DOHH2 (cell line): ENCODE measurements around the gene FSTL1.

ENCODE experiments used
- H3F3A ChIP-seq: fragments of 200-600 bp; sonication (generic), shearing (Covaris generic); 2 replicates; pipeline ENCODE4 v1.6.0; 2016; ENCODE audit warnings: antibody characterized with exemption, mild to moderate bottlenecking; ENCODE audit not compliant: control insufficient read depth, insufficient read depth
- H3K27ac ChIP-seq: fragments of 200-600 bp; sonication (generic); 2 replicates; pipeline ENCODE4 v1.5.1; 2014; ENCODE audit warnings: low read depth, mild to moderate bottlenecking, low read length, moderate library complexity
- H3K27me3 ChIP-seq: fragments of 200-600 bp; sonication (generic); 2 replicates; pipeline ENCODE4 v1.6.1; 2014; ENCODE audit warnings: mild to moderate bottlenecking, low read length, mixed read lengths; ENCODE audit not compliant: control insufficient read depth
- H3K36me3 ChIP-seq: fragments of 200-600 bp; sonication (generic); 2 replicates; pipeline ENCODE4 v1.6.1; 2014; ENCODE audit warnings: mild to moderate bottlenecking, low read length, moderate library complexity, mixed read lengths; ENCODE audit not compliant: control insufficient read depth
- H3K4me1 ChIP-seq: fragments of 200-600 bp; sonication (generic); 2 replicates; pipeline ENCODE4 v1.6.1; 2014; ENCODE audit warnings: mild to moderate bottlenecking, low read length, mixed read lengths; ENCODE audit not compliant: control insufficient read depth
- H3K4me2 ChIP-seq: fragments of 200-600 bp; sonication (generic); 2 replicates; pipeline ENCODE4 v1.6.0; 2014; ENCODE audit warnings: mild to moderate bottlenecking, low read length, moderate library complexity
- H3K4me3 ChIP-seq: fragments of 200-600 bp; sonication (generic); 2 replicates; pipeline ENCODE4 v1.5.1; 2014; ENCODE audit warnings: mild to moderate bottlenecking, low read length, mixed read lengths
- H3K79me2 ChIP-seq: fragments of 200-600 bp; sonication (generic); 2 replicates; pipeline ENCODE4 v1.6.1; 2014; ENCODE audit warnings: mild to moderate bottlenecking, low read length, mixed read lengths; ENCODE audit not compliant: control insufficient read depth
- H3K9me2 ChIP-seq: fragments of 200-600 bp; sonication (generic); replicated peaks from 2 replicates; pipeline ENCODE4 v1.6.1; 2014; ENCODE audit warnings: mild to moderate bottlenecking, low read length, mixed read lengths; ENCODE audit not compliant: control insufficient read depth
- H3K9me3 ChIP-seq: fragments of 200-600 bp; sonication (generic); 2 replicates; pipeline ENCODE4 v1.6.1; 2014; ENCODE audit warnings: antibody characterized with exemption, low read length, mixed read lengths; ENCODE audit not compliant: control insufficient read depth, insufficient read depth
- H4K20me1 ChIP-seq: fragments of 200-600 bp; sonication (generic); 2 replicates; pipeline ENCODE4 v1.6.0; 2014; ENCODE audit warnings: low read depth, mild to moderate bottlenecking, antibody characterized with exemption, low read length, moderate library complexity; ENCODE audit not compliant: control insufficient read depth, insufficient read depth
- CTCF ChIP-seq: fragments of 200-600 bp; sonication (generic); IDR thresholded peaks from one replicate; pipeline ENCODE4 v1.5.1; 2014; ENCODE audit warnings: antibody characterized with exemption, mild to moderate bottlenecking, low read depth, low read length; ENCODE audit not compliant: poor library complexity, severe bottlenecking
- EZH2phosphoT487 ChIP-seq: fragments of 200-600 bp; sonication (generic); IDR thresholded peaks from 2 replicates; pipeline ENCODE4 v1.6.1; 2017; ENCODE audit warnings: borderline replicate concordance, mild to moderate bottlenecking, antibody characterized with exemption, low read length, moderate library complexity, mixed read lengths

The FSTL1 gene

DNA sequence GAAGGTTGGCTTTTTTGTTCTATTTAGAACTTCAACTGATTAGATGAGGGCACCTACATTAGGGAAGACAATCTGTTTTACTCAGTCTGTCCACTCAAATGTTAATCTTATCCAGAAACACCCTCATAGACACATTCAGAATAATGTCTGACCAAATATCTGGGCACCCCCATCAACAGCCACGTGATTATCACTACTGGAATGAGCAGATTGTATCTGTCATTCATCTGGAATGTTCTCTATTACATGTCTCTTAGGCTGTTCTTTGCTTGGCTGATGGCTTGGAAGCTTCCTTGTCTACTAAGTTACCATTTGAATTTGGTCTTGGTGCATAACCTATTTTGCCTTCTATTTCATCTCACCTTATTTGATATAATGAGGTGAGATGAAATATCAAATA is 86.0 kb downstream of the FSTL1 start:
- H3K4me2 ChIP-seq, result no peak overlapping the region
- no peak for TF ChIP-seq CTCF
- no peak for TF ChIP-seq EZH2phosphoT487
- no peaks in the 10 kb centered on the region for H3K4me1 ChIP-seq
- H3K9me3 ChIP-seq, result no peaks in the 10 kb centered on the region
- H4K20me1 ChIP-seq, result no peaks in the 10 kb centered on the region
- H3K9me2 ChIP-seq, result no peaks in the 10 kb centered on the region
- H3K79me2 ChIP-seq, result no peaks in the 10 kb centered on the region
- H3F3A ChIP-seq, result no peaks in the 10 kb centered on the region
- H3K36me3 ChIP-seq, result no peaks in the 10 kb centered on the region
- H3K27ac ChIP-seq, result no peak overlapping the region
- H3K4me3 ChIP-seq, result no peak overlapping the region
- peaks cover 25% of the 10 kb centered on the region for H3K27me3 ChIP-seq

DNA sequence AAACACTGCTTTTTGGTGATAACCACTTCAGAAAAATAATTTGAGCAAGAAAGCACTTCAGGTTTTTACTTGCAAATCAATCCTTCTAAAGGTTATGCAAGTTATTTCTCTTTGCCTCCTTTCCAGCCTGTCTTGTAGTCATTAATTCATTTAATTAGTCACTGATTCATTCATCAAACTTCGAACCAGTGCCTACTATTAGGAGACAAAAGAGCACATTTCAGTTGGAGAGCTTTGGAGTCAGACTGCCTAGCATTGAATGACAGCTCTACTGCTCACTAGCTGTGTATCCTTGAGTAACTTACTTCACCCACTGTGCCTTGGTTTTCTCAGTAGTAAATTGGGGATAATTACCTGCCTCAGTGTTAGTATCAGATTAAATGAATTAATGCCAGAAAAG is 86.7 kb downstream of the FSTL1 start:
- Histone ChIP-seq H3K4me1 (no peaks in the 10 kb centered on the region), H4K20me1 (no peaks in the 10 kb centered on the region)
- no peak for TF ChIP-seq CTCF
- no peak for TF ChIP-seq EZH2phosphoT487

DNA sequence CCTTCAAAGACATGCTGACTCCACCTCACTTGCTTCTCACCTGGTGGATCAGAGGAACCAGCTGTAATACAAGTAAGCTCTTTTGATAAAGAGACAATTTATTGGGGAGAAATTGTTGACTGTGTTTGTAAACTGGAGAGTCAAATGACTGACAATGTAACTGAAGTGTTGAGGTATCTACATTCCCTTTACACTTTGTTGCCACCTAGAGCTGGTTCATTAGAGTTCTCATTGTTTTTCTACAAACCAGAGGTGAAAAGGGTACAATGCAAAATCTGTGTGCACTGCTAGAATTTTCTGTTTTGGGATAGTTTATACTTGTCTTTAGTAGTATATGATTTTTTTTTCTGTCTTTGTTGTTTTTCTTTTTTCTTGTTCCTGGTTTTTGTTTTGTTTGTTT is 93.0 kb downstream of the FSTL1 start:
- TF ChIP-seq CTCF (no peak), EZH2phosphoT487 (no peak)
- no peak overlapping the region for H3K4me2 ChIP-seq
- H3K4me3 ChIP-seq, result no peak overlapping the region
- H4K20me1 ChIP-seq, result no peaks in the 10 kb centered on the region
- H3K36me3 ChIP-seq, result no peaks in the 10 kb centered on the region
- H3K9me2 ChIP-seq, result no peaks in the 10 kb centered on the region
- no peaks in the 10 kb centered on the region for H3K9me3 ChIP-seq
- no peaks in the 10 kb centered on the region for H3K4me1 ChIP-seq
- H3K79me2 ChIP-seq, result no peaks in the 10 kb centered on the region
- H3K27ac ChIP-seq, result no peak overlapping the region
- no peaks in the 10 kb centered on the region for H3F3A ChIP-seq
- peaks cover 4% of the 10 kb centered on the region; the same call in 1 of the 2 replicates for H3K27me3 ChIP-seq

More for the DNA sequence above, 86.7 kb downstream of the FSTL1 start:
- Histone ChIP-seq H3K27me3 (peaks cover 25% of the 10 kb centered on the region), H3K4me3 (no peak overlapping the region), H3F3A (no peaks in the 10 kb centered on the region), H3K36me3 (no peaks in the 10 kb centered on the region), H3K27ac (no peak overlapping the region), H3K9me3 (no peaks in the 10 kb centered on the region), H3K79me2 (no peaks in the 10 kb centered on the region), H3K4me2 (no peak overlapping the region), H3K9me2 (no peaks in the 10 kb centered on the region)

DNA sequence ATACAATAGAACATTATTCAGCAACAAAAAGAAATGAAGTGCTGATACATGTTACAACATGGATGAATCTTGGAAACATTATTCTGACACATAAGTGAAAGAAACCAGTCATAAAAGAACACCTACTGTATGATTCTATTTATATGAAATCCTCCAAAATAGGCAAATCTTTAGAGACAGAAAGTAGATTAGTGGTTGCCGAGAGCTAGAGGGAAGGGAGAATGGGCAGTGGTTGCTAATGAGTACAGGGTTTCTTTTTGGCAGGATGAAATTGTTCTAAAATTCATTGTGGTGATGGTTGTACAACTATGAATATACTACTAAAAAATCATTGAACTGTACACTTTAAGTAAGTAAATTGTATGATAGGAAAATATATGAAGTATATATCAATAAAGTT is 95.3 kb downstream of the FSTL1 start:
- H3K36me3 ChIP-seq, result no peaks in the 10 kb centered on the region
- H3K27ac ChIP-seq, result no peak overlapping the region
- H4K20me1 ChIP-seq, result no peaks in the 10 kb centered on the region
- TF ChIP-seq CTCF, result no peak
- TF ChIP-seq EZH2phosphoT487, result no peak
- no peak overlapping the region for H3K4me3 ChIP-seq
- no peaks in the 10 kb centered on the region for H3K9me2 ChIP-seq
- no peaks in the 10 kb centered on the region for H3K9me3 ChIP-seq
- no peaks in the 10 kb centered on the region for H3F3A ChIP-seq
- no peaks in the 10 kb centered on the region for H3K79me2 ChIP-seq
- H3K4me1 ChIP-seq, result 0 out of 2 replicates have a peak, but pooled peaks cover 2% of the 10 kb centered on the region
- H3K4me2 ChIP-seq, result no peak overlapping the region
- peaks cover 4% of the 10 kb centered on the region; the same call in 1 of the 2 replicates for H3K27me3 ChIP-seq
